Type B pancreatic cell (in vitro differentiated cells): ENCODE data around the gene NFKBIB. TPM values are rescaled to one million over a fixed set of nuclear protein-coding genes. Genes with fewer than 3 reads are reported as not detected.
"Not testable (repeated sequence)": the region's sequence is repeated elsewhere in the genome, so short reads cannot be mapped to it uniquely, and the experiment has no call there.

Source experiments
- DNase-seq: peaks from one replicate; pipeline ENCODE4 v3.0.0; 2021; ENCODE audit warnings: mixed read lengths; ENCODE audit not compliant: unreplicated experiment; ENCODE audit errors: extremely low spot score
- H3K27ac Mint-ChIP-seq: 2 replicates; pipeline ENCODE4 v1.8.0; 2021; ENCODE audit warnings: mild to moderate bottlenecking, mixed read lengths
- H3K27me3 Mint-ChIP-seq: 2 replicates; pipeline ENCODE4 v1.8.0; 2021; ENCODE audit warnings: mixed read lengths
- H3K36me3 Mint-ChIP-seq: 2 replicates; pipeline ENCODE4 v1.8.0; 2021; ENCODE audit warnings: mixed read lengths
- H3K4me1 Mint-ChIP-seq: one replicate; pipeline ENCODE4 v1.8.0; 2021; ENCODE audit warnings: mixed read lengths; ENCODE audit not compliant: unreplicated experiment
- H3K4me3 Mint-ChIP-seq: 2 replicates; pipeline ENCODE4 v1.8.0; 2021; ENCODE audit warnings: mild to moderate bottlenecking, mixed read lengths
- H3K9me3 Mint-ChIP-seq: 2 replicates; pipeline ENCODE4 v1.8.0; 2021; ENCODE audit warnings: mixed read lengths
- total RNA-seq: library from RNA; stranded (reverse); gene quantifications from 2 replicates; pipeline ENCODE4 v1.2.1, GENCODE V29; 2021; ENCODE audit warnings: low replicate concordance
- TF ChIP-seq, protein P1 (sequence below): fragments of 200-600 bp; sonication (generic); conservative IDR thresholded peaks from 2 replicates; pipeline ENCODE4 v1.5.0; 2021; ENCODE audit warnings: antibody characterized with exemption, mild to moderate bottlenecking

The NFKBIB gene
- total RNA-seq, 1 donor from 2014 or later: 13.7 TPM

DNA sequence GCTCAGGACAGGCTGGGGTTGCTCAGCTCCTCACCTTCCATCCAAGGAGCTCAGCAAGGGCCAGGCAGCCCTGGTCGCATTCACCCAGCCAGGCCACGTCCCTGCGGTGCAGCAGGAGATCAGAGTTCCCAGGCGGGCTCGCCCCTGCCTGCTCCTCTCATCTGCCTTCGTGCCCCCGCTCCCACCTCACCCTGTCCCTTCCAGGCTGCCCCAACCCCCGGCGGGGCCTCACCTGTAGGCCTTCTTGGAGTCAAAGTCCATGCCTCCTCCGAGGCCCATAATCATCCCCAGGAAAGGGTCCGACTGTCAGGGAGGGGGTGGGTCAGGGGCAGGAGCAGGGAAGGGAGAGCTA, 20.4 kb upstream of the NFKBIB start:
- peaks cover 4% of the 10 kb centered on the region for H3K4me1 Mint-ChIP-seq
- no peaks in the 10 kb centered on the region for H3K36me3 Mint-ChIP-seq
- H3K27me3 Mint-ChIP-seq: no peaks in the 10 kb centered on the region
- no peaks in the 10 kb centered on the region for H3K9me3 Mint-ChIP-seq
- TF ChIP-seq, protein P1, sequence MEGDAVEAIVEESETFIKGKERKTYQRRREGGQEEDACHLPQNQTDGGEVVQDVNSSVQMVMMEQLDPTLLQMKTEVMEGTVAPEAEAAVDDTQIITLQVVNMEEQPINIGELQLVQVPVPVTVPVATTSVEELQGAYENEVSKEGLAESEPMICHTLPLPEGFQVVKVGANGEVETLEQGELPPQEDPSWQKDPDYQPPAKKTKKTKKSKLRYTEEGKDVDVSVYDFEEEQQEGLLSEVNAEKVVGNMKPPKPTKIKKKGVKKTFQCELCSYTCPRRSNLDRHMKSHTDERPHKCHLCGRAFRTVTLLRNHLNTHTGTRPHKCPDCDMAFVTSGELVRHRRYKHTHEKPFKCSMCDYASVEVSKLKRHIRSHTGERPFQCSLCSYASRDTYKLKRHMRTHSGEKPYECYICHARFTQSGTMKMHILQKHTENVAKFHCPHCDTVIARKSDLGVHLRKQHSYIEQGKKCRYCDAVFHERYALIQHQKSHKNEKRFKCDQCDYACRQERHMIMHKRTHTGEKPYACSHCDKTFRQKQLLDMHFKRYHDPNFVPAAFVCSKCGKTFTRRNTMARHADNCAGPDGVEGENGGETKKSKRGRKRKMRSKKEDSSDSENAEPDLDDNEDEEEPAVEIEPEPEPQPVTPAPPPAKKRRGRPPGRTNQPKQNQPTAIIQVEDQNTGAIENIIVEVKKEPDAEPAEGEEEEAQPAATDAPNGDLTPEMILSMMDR: no peak
- DNase-seq: no peak
- no peak overlapping the region for H3K27ac Mint-ChIP-seq
- H3K4me3 Mint-ChIP-seq: no peak overlapping the region

- H3K27ac Mint-ChIP-seq: no peak overlapping the region
- no peaks in the 10 kb centered on the region for H3K36me3 Mint-ChIP-seq
- no peak overlapping the region for H3K4me3 Mint-ChIP-seq
- TF ChIP-seq, protein P1: no peak
- H3K27me3 Mint-ChIP-seq: no peaks in the 10 kb centered on the region
- H3K4me1 Mint-ChIP-seq: peaks cover 4% of the 10 kb centered on the region
- no peaks in the 10 kb centered on the region for H3K9me3 Mint-ChIP-seq
- DNase-seq: no peak
Observed at GRCh38 chr19:38880076-38880881, 19.5 kb upstream of the NFKBIB start.

- Mint-ChIP-seq H3K27ac (no peak overlapping the region), H3K4me3 (no peak overlapping the region), H3K36me3 (no peaks in the 10 kb centered on the region), H3K9me3 (no peaks in the 10 kb centered on the region), H3K4me1 (peaks cover 4% of the 10 kb centered on the region), H3K27me3 (no peaks in the 10 kb centered on the region)
- TF ChIP-seq, protein P1: no peak
- DNase-seq: no peak
Observed at GRCh38 chr19:38880882-38881609, 18.7 kb upstream of the NFKBIB start.

DNA sequence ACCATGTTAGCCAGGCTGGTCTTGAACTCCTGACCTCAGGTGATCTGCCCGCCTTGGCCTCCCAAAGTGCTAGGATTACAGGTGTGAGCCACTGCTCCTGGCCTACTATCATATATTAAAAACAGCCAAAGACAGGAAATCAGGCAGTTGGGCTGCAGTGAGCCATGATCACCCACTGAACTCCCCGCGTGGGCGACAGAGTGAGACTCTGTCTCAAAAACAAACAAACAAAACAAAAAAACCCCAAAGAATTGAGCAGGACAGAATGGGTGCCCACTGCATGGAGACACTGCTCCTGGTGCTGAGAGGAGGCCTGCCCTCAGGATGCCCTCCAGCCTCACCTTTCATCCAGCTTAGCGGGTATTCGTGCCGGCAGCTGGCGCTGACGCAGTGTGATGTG, 16.5 kb upstream of the NFKBIB start:
- Mint-ChIP-seq H3K36me3 (no peaks in the 10 kb centered on the region), H3K27ac (no peak overlapping the region)
- TF ChIP-seq, protein P1: no peak

GRCh38 chr19:38884691-38885090, 15.1 kb upstream of the NFKBIB start:
- DNase-seq, H3K4me1 Mint-ChIP-seq, H3K27me3 Mint-ChIP-seq, H3K36me3 Mint-ChIP-seq, H3K4me3 Mint-ChIP-seq, H3K9me3 Mint-ChIP-seq, H3K27ac Mint-ChIP-seq: not testable (repeated sequence)

More for the DNA sequence above, 16.5 kb upstream of the NFKBIB start:
- Mint-ChIP-seq H3K27me3 (no peaks in the 10 kb centered on the region), H3K9me3 (no peaks in the 10 kb centered on the region), H3K4me3 (no peak overlapping the region), H3K4me1 (no peaks in the 10 kb centered on the region)
- DNase-seq: no peak

GRCh38 chr19:38888876-38889275, 10.9 kb upstream of the NFKBIB start:
- no peak for DNase-seq
- H3K36me3 Mint-ChIP-seq: no peaks in the 10 kb centered on the region
- H3K27me3 Mint-ChIP-seq: no peaks in the 10 kb centered on the region
- no peak overlapping the region for H3K4me3 Mint-ChIP-seq
- TF ChIP-seq, protein P1: no peak
- H3K4me1 Mint-ChIP-seq: no peaks in the 10 kb centered on the region
- no peak overlapping the region for H3K27ac Mint-ChIP-seq
- no peaks in the 10 kb centered on the region for H3K9me3 Mint-ChIP-seq
